Measurements from ENCODE around the gene EPN2.

- TF ChIP-seq, protein P1, sequence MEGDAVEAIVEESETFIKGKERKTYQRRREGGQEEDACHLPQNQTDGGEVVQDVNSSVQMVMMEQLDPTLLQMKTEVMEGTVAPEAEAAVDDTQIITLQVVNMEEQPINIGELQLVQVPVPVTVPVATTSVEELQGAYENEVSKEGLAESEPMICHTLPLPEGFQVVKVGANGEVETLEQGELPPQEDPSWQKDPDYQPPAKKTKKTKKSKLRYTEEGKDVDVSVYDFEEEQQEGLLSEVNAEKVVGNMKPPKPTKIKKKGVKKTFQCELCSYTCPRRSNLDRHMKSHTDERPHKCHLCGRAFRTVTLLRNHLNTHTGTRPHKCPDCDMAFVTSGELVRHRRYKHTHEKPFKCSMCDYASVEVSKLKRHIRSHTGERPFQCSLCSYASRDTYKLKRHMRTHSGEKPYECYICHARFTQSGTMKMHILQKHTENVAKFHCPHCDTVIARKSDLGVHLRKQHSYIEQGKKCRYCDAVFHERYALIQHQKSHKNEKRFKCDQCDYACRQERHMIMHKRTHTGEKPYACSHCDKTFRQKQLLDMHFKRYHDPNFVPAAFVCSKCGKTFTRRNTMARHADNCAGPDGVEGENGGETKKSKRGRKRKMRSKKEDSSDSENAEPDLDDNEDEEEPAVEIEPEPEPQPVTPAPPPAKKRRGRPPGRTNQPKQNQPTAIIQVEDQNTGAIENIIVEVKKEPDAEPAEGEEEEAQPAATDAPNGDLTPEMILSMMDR (IDR thresholded peaks at IDR 0.05) = no peak
- TF ChIP-seq POLR2A (IDR thresholded peaks at IDR 0.05) = no peak
- no peak for TF ChIP-seq POLR2AphosphoS5 (IDR thresholded peaks at IDR 0.05)
Observed at GRCh38 chr17:19302791-19303331, 65.7 kb downstream of the EPN2 start.
